ENCODE results near the gene MED13L. TPM values are rescaled to one million over a fixed set of nuclear protein-coding genes. Genes with fewer than 3 reads are reported as not detected.
A peak's percentile ranks its signal among the peaks of the same experiment; 100 is the strongest.

MED13L gene
- total RNA-seq, 1 experiment from 2014 or later: 80.5 TPM

GRCh38 chr12:116264525-116265070, 12.9 kb downstream of the MED13L start:
- CTCF ChIA-PET: interaction anchor here (1.9 kb wide), 1 partner anchor 28 kb away, joined by 7 read pairs; no protein-coding TSS in a partner anchor
- Mint-ChIP-seq H3K4me1 (peaks cover 38% of the 10 kb centered on the region), H3K27me3 (ENCODE audit: low read depth) (no peaks in the 10 kb centered on the region), H3K36me3 (no peaks in the 10 kb centered on the region), H3K4me3 (no peak overlapping the region), H3K27ac (peak overlapping the region; percentile 1), H3K9me3 (no peaks in the 10 kb centered on the region)
- TF ChIP-seq ERG (CRISPR knock-in tag; IDR thresholded peaks at IDR 0.05) (no peak), ZNF121 (CRISPR knock-in tag; IDR thresholded peaks at IDR 0.05) (0 out of 2 replicates have a peak, but pooled peaks have one; percentile 24), ZBTB43 (CRISPR knock-in tag; IDR thresholded peaks at IDR 0.05) (no peak), NFATC4 (CRISPR knock-in tag; IDR thresholded peaks at IDR 0.05) (no peak)
- POLR2A ChIA-PET: no interaction called here
- DNase-seq (ENCODE audit: low spot score) (no peak), ATAC-seq (no peak)

GRCh38 chr12:116263844-116264243, 13.6 kb downstream of the MED13L start:
- Mint-ChIP-seq H3K27ac (peak overlapping the region; percentile 54), H3K4me1 (peaks cover 38% of the 10 kb centered on the region), H3K4me3 (no peak overlapping the region), H3K27me3 (ENCODE audit: low read depth) (no peaks in the 10 kb centered on the region), H3K9me3 (no peaks in the 10 kb centered on the region), H3K36me3 (no peaks in the 10 kb centered on the region)
- ChIA-PET CTCF (interaction anchor here (1.9 kb wide), 1 partner anchor 27 kb away, joined by 7 read pairs; no protein-coding TSS in a partner anchor), POLR2A (interaction anchor here (0.8 kb wide), 1 partner anchor 11 kb away, joined by 6 read pairs; no protein-coding TSS in a partner anchor)
- ATAC-seq (no peak), DNase-seq (ENCODE audit: low spot score) (no peak)
- TF ChIP-seq FOXP1 (CRISPR knock-in tag; IDR thresholded peaks at IDR 0.05; ENCODE audit: borderline replicate concordance) (no peak), TCF7 (CRISPR knock-in tag; IDR thresholded peaks at IDR 0.05; ENCODE audit: low read depth) (no peak), OVOL2 (CRISPR knock-in tag; IDR thresholded peaks at IDR 0.05; ENCODE audit: borderline replicate concordance) (no peak), FOXP4 (CRISPR knock-in tag; IDR thresholded peaks at IDR 0.05) (no peak), ZNF317 (CRISPR knock-in tag; IDR thresholded peaks at IDR 0.05; ENCODE audit: borderline replicate concordance, low read depth) (no peak), GABPB1 (CRISPR knock-in tag; IDR thresholded peaks at IDR 0.05) (no peak), PRDM15 (CRISPR knock-in tag; IDR thresholded peaks at IDR 0.05) (no peak), ZBTB21 (CRISPR knock-in tag; IDR thresholded peaks at IDR 0.05; ENCODE audit: borderline replicate concordance) (no peak), NFATC4 (CRISPR knock-in tag; IDR thresholded peaks at IDR 0.05) (no peak), JUN (CRISPR knock-in tag; IDR thresholded peaks at IDR 0.05) (no peak), SOX15 (CRISPR knock-in tag; IDR thresholded peaks at IDR 0.05) (no peak), ZNF512 (CRISPR knock-in tag; IDR thresholded peaks at IDR 0.05; ENCODE audit: borderline replicate concordance) (no peak), ZNF671 (CRISPR knock-in tag; IDR thresholded peaks at IDR 0.05) (no peak), ZNF416 (CRISPR knock-in tag; IDR thresholded peaks at IDR 0.05) (no peak), ZNF138 (CRISPR knock-in tag; conservative IDR thresholded peaks at IDR 0.05) (no peak), CDX4 (CRISPR knock-in tag; IDR thresholded peaks at IDR 0.05; ENCODE audit: borderline replicate concordance) (no peak), ARID4B (CRISPR knock-in tag; IDR thresholded peaks at IDR 0.05; ENCODE audit: borderline replicate concordance) (no peak)

Data from WTC11 (cell line).